ENCODE results near the gene PTPRR.

PTPRR gene

DNA sequence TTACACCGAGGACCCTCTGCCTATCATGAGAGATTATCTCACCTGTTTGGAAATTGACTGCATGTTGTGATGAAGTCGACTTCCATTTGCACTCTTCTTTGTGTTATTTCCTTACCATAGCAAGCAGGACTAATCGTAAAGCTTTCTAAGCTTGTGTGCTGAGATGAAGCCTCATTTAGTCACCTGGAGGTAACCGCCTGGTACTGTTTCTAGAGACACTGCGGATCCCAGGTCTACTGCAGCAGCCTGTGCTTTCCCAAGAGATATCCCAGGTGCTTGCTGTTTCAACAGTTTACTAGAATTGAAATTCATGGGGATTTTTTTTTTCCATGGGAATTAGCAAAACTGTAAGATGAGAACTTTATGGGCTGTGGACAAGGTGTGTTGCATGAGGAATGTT, 131.8 kb downstream of the PTPRR start:
- no peak for DNase-seq

GRCh38 chr12:70787612-70788011, 132.9 kb downstream of the PTPRR start:
- DNase-seq: no peak

GRCh38 chr12:70785896-70786295, 134.6 kb downstream of the PTPRR start:
- DNase-seq: no peak

- no peak for DNase-seq
Observed at GRCh38 chr12:70784042-70784668, 136.4 kb downstream of the PTPRR start.

DNA sequence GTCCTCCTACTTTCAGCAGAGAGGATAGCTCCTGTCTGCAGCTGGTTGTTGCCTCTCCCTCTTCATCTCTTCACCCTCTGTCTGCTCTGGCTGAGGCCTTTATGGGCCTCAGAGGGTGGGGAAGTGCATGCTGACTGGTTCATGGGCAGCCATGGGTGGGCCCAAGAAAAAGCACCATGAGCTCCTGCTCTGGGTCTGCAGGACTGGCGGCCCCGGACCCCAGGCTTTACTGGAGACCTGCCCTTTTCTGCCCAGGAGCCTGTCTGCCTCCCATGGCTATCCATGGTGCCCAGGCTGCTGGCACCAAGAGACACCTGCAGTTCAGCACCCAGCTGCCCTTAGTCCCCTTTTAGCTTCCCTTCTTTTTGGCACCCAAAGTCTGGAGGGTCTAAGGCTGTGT, 137.1 kb downstream of the PTPRR start:
- no peak for DNase-seq

- no peak for DNase-seq
Observed at GRCh38 chr12:70779250-70779649, 141.3 kb downstream of the PTPRR start.

DNA sequence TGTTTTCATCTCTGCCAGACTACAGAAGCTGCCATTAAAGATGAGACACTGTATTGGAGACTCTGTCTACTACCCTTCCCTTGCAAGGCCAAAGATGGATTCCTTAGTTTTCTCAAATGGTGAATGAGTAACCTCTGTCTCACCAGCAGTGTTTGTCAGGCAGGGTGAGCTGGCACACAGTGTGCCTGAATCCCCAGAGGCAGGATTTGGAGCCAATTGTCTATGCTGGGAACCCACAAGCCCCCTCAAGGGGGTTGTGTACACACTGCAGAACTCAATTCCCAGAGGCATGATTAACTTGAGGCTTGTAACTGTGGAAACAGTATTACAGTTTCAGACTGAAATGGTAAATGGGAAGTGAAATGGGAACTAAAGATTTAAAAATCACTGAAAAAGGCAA, 146.5 kb downstream of the PTPRR start:
- no peak for DNase-seq

GRCh38 chr12:70772836-70773235, 147.7 kb downstream of the PTPRR start:
- DNase-seq: no peak

DNA sequence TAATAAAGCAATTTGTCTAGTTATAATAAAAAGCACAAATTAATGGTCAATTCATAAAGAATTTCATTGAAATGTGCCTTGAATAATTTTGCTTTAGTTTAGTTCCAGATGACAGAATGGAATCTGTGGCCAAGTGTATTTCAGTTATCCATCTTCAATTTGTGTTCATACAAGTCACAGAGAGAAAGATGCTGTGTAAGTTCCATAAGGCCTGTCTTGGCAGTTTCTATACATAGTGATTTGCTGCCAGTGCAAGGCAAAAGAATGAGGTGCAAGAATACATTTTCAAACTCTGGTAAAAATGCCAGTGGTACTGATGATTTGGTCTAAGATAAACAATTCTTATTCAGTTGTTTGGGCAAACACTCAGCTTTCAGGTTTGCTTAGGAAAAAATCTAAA, 149.0 kb downstream of the PTPRR start:
- no peak for DNase-seq

DNA sequence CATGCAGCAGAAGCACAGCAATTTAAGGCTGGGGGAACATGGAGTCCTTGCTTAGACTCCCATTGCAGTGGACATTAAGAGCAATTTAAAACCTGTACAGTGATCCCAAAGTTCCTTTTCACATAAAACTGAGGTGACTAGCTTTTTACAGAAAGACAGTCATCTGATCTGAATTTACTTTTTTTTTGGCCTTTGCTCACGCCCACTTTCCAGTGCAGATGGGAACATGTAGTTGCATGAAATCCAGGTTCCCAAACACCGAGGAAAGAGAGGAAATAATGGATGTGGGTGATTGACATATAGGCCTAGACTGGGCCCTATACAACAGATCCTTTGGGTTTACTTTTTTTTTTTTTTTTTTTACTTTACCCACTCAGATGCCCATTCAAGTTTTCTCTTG, 156.9 kb downstream of the PTPRR start:
- no peak for DNase-seq

DNA sequence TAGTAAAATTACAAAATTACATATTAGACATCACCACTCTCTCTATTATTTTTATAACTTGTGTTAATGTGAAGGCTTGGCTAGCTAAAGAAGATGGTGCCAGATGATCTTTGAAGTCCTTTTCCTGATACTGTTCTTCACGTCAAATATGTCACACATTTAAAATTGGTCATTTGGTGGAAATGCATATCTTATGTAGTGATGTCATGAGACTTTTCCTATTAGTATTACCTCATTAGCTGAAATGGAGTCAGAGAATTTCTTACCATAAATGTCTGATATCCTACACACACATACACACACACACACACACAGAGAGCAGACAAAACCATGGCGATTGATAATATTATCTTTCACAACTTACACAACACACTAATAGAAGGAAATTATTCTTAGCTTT, 158.5 kb downstream of the PTPRR start:
- no peak for DNase-seq

- DNase-seq: no peak
Observed at GRCh38 chr12:70759161-70759918, 161.2 kb downstream of the PTPRR start.

DNA sequence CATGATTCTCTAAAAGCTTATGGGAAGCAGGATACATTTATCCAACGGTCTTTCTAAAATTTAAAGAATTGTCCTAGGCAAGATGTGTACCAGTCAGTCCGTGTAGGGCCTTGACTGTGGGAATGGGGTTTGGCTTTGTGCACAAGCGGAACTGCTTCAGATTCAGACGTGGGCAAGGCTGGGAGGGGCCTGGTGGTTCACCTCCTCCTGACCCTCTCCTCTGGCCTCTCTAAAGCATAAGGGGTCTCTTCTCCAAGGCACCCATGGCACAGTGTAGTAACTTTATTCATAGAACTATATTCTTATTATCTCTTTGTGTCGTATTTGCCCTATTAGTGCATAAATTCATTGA, 162.1 kb downstream of the PTPRR start:
- no peak for DNase-seq

DNA sequence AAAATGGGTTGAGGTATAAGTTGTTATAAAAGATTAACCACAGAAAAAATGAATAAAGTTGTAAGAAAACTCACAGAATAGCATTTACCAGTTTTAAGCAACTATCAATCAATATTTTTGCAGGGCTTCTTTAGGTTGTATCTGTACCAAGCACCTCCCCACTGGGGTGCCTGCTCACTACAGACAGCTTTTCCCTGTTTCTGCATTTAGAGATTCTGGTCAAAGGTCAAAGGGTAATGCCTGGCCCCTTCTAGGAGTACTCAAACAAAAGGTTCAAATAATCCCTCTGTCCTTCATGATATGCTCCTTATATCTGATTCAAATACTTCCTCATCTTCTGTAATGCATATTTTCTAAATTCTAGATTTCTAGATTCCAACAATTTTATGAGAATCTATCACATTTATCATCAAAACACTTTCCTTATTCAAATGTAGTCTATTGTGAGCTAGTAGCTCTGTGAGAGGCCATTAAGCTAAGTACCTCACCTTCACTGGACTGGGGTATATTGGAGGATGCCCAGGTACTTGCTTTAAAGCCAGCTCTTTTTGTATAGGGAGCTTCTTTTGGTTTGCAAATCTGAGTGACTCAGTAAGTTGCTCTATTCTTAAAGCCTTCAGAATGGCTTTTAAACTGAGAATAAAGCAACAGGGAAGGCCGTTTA, 162.6 kb downstream of the PTPRR start:
- no peak for DNase-seq

GRCh38 chr12:70756791-70757190, 163.7 kb downstream of the PTPRR start:
- DNase-seq: peak; percentile 33

DNA sequence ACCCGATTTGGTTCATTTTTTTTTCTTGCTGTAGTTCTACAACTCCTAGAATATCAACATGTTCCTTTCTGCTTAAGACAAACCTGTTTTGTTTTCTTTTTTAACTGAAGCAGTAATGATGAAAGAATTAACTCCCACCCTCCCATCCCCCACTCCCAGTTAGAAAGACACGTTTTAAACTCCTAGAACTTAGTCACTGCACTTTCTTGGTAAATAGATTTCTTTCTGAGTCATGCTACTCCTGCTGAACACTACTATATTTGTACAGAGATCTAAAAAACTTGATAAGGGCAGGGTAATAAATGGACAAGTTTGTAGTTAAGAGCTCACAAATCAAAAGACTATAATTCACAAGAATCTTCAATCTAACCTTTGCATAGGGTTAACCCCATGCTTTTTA, 164.4 kb downstream of the PTPRR start:
- DNase-seq: no peak

DNA sequence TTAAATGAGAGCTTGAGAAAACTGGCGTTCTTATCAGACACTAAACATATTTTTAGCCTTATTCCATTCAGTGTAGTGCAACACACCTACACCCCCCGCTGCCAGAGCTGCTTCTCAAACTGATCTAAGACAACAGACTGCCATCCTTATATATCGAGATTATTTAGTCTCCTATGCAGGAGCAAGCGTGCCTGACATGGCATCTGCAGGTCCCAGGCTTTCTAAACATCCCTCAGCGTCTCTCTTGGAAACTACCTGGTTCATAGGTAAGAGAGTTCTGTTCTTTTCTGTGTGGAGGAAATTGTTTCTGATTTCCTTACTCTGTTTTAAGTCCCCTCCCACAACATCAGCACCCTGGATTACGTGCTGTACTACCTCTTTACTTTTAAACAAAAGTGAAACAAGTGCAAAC, 166.2 kb downstream of the PTPRR start:
- no peak for DNase-seq

- no peak for DNase-seq
Observed at GRCh38 chr12:70752327-70752726, 168.2 kb downstream of the PTPRR start.

DNA sequence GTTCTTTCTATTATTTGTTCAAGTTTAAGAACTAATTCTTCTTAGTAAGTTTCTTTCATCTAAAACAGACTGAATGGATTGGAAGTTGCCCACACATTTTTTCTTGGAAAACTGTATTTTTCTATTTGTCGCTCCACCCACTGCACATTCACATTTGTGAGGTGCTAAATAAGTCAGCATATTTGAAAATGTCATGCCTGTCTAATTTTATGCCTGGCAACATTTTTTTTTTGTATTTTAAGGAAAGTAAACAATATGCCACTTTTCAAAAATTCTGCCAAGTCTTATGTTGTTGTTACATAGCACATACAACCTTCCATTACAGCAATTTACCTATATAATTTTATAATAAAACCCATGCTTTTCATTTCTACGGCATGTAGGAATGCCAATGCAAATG, 170.6 kb downstream of the PTPRR start:
- no peak for DNase-seq

- no peak for DNase-seq
Observed at GRCh38 chr12:70748809-70749208, 171.7 kb downstream of the PTPRR start.

DNA sequence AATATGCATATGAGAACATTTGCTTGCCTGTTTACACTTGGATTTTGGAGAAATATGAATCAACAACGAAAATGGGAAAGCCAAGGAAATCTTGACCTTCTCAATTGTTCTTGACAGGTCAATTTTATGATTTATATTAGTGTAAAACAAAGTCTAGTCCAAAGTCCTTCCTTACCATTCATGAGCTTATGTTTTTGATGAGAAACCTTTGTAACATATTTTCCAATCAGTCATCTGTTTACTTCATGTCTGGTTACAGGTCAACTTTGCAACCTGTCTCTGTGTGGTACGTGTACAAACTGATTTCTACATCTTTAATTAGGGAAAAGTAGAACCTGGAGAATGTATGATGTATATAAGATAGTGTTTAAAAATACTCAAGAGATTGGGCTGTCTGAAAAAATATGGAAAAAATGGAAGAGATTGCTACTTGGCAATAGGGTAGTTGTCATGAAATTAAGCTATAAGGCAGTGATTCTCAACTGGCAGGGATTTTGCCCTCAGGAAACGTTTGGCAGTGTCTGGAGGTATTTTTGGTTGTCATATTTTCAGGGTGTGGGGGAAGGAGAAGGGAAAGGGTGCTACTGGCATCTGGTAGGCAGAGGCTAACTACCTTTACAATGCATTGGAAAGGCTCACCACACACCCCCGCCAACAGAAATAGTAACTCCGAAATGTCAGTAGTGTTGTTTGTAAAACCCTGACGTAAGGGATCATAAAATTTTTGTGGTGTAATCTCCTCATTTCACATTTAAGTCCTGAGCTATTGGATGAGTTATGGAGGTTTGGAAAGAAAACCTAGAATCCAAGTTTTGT, 172.9 kb downstream of the PTPRR start:
- no peak for DNase-seq

DNA sequence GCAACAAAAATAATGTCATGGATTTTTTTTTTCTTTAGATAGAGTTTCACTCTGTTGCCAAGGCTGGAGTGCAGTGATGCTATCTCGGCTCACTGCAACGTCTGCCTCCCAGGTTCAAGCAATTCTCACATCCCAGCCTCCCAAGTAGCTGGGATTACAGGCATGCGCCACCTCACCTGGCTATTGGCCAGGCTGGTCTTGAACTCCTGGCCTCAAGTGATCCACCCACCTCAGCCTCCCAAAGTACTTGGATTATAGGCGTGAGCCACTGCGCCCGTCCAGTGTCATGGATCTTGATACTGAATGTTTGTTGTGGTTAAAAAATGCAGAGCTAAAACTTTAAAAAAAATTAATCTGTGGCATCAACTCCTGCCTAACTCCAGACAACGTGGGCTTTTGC, 175.5 kb downstream of the PTPRR start:
- DNase-seq: no peak

GRCh38 chr12:70744178-70744577, 176.4 kb downstream of the PTPRR start:
- DNase-seq: no peak

GRCh38 chr12:70741256-70741655, 179.3 kb downstream of the PTPRR start:
- no peak for DNase-seq

All from NCI-H2171 treated with DMSO at 0.1 percent for 48 hours (cell line).